ENCODE measurements around the gene CPSF3. TPM values are rescaled to one million over a fixed set of nuclear protein-coding genes. Genes with fewer than 3 reads are reported as not detected.
A peak's percentile ranks its signal among the peaks of the same experiment; 100 is the strongest.

The CPSF3 gene
- total and polyA plus RNA-seq, 2 of the 8 experiments (the other 6 are each of a cell fraction or from before 2014, with no cell fraction given) = 44.5 to 93.3 TPM

GRCh38 chr2:9422321-9423099, 944 bp upstream of the CPSF3 start (continued):
- peak in 1 of 2 experiments; percentile 95; a peak in 2 of 4 replicates for TF ChIP-seq HDAC2 (IDR thresholded peaks at IDR 0.05; ENCODE audit: borderline replicate concordance in 1 of 2, low read depth in 2 of 2, low read length in 2 of 2)
- 0 out of 2 replicates have a peak, but pooled peaks have one; percentile 6 for TF ChIP-seq CREB1 (IDR thresholded peaks at IDR 0.05)
- TF ChIP-seq CTCF (IDR thresholded peaks at IDR 0.05; ENCODE audit: control extremely low read depth in 1 of 3, insufficient read depth in 1 of 3, low read depth in 1 of 3, low read length in 3 of 3) = no peak
- no peak for TF ChIP-seq CHD7 (IDR thresholded peaks at IDR 0.05; ENCODE audit: insufficient replicate concordance, low read length)
- no peak for TF ChIP-seq HDAC6 (IDR thresholded peaks at IDR 0.05; ENCODE audit: low read depth, low read length)
